ENCODE data around the gene SLIT3. TPM values are rescaled to one million over a fixed set of nuclear protein-coding genes. Genes with fewer than 3 reads are reported as not detected.

SLIT3 gene
- total RNA-seq, 1 experiment from 2014 or later, result 21.9 TPM

DNA sequence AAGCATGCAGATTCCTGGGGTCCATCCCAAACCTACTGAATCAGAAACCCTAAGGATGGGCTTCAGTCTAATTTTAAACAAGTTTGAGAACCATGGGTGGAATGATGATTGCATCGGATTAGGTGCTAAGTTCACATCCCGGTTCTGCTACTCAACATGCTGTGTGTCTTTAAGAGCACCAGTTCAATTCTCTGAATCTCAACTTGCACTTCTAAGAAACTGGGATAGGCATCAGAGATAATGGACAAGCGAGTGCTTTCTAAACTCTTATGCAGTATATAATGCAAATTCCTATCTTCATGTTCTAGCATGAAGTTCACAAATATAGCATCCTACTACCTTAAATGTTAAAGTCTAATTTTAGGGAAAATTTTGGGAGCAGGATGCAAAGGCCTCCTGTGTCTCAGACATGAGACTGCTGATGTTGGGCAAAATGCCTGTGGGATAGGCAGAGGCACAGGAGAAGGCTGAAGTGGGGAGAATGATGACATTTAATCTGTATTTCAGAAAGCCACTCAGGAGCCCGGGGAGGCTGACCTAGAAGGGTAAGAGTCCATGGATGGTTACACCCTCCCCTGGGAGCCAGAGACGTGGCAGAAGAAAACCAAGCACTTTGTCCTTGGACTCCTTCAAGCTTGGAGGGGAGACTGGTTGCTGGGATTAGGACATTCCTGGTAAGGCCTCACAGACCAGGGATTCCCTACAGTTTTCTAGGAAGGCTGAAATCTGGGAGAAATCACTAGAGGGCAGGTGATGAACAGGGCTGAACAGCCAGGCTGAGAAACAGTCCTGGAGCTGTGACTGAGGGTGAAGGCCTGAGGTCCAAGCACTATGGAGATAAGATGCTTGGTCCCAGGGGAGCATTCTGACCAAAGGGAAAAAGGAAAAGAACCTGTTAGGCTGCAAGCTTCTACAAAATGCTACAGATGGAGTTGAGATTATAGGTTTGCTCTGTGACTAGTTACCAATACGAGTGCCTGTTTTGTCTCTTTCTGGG is 409.8 kb downstream of the SLIT3 start:
- DNase-seq (ENCODE audit: low read depth), result no peak
- in situ Hi-C loops (cut with HindIII; ENCODE audit: low pct_unique_long_range_greater_than_20kb, low sequenced_read_pairs), result no loop called here

DNA sequence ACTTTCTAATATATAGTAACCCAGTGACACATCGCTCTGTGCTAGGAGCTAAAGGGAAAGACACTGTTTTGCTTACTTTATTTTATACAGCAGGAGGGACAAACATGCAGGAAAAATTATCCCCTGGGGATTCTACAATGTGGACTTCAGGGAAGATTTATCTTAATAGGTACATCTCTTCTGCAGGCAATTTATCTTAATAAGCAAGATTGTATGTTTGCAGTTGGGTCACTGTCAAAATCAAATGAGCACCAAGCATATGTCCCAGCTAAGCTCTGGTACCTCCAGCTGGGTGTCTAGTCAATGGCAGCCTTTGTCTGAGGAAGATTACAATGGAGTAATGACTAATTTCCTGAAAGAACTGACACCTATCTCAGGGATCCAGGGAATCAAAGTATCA is 411.9 kb downstream of the SLIT3 start:
- no peak for DNase-seq (ENCODE audit: low read depth)
- in situ Hi-C loops (cut with HindIII; ENCODE audit: low pct_unique_long_range_greater_than_20kb, low sequenced_read_pairs), result no loop called here

DNA sequence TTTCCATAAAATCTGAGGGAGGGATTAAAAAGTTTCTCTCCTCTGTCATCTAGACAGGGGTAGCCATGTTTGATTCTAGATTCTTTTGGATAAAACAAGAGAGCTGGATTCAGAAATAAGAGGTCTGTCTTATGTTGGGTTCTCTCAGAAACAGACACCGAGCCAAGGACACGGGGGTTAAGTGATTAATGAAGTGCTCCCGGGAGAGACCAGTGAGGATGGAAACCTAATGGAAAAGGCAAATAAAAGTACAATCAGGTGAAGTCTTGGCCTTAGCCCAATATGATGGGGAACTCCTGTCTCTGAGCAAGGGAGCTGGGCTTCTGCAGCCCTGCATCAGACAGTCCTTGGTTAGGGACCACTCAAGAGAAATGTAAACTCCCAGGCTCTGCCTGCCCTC is 413.0 kb downstream of the SLIT3 start:
- in situ Hi-C loops (cut with HindIII; ENCODE audit: low pct_unique_long_range_greater_than_20kb, low sequenced_read_pairs), result no loop called here
- DNase-seq (ENCODE audit: low read depth), result no peak

DNA sequence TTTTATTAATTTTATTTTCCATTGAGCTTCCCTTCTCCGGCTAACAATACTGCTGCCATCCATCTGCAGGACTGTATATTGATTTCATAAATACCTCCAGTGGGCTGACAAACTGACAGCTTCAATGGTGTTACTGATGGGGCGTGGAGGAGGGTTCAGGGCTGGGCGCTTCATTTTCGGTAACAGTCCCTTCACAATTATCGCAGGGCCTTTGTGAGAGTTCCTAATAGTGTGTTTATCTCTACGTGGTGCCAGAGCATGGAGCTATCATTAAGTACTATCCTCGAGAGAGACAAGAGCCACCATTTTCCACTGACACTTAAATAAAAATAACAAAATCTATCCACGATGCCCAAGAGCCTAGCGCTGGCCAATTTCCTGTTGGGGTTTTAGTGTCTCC is 414.8 kb downstream of the SLIT3 start:
- in situ Hi-C loops (cut with HindIII; ENCODE audit: low pct_unique_long_range_greater_than_20kb, low sequenced_read_pairs), result no loop called here
- no peak for DNase-seq (ENCODE audit: low read depth)

DNA sequence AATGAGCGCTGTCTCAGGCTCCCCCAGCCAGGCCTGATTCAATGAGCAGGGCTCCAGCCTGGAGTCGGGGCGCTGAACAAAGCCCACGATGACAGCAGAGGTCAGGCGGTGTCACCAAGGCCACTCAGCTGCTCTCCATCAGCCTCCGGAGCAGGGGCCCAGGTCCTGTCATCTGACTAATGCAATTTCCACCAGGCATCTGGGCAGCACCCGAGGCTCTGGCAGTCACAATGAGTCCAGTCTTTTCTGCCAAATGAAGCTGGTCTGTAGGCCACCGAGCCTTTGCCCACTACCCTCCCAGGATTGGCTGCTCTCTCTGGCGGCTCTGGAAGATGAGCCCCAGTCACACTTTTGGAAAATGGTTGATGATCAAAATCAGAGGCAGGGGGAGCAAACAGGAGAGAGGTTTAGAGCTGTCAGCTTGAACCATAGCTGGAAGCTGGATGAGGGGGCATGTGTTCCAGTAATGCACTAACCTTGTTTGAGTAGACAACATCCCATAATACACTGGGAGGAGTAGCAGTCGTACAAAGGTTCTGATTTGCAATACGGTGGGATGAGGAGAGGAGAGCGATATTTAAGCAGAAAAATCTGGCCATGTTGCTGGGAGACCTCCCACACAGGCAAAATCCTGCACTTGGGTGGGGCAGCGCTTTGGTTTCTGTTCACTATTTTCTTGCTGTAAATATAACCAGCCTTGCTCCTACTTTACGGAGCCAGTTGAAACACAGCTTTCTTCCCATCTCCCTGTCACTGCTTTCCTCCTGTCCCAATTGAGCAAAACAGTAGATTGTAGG is 415.4 kb downstream of the SLIT3 start:
- no peak for DNase-seq (ENCODE audit: low read depth)
- in situ Hi-C loops (cut with HindIII; ENCODE audit: low pct_unique_long_range_greater_than_20kb, low sequenced_read_pairs), result no loop called here

DNA sequence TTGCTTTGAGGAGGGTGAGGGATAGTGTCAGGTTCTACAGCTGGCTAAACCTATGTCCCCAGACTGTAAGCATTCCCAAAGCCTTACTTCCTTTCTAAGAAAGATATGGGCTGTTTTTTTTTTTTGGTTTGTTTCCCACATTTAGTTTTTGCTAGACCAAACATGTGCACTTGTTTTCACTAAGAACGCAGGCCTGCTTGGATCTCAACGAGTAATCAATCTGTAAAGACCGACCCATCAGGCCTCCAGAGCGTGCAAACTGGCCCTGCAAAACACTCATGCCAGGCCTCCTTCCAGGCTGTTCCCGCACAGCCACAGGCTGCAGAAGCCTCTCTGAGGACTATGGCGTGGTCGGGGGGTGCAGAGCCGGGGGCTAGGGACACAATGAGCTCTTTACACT is 416.9 kb downstream of the SLIT3 start:
- DNase-seq (ENCODE audit: low read depth), result no peak
- in situ Hi-C loops (cut with HindIII; ENCODE audit: low pct_unique_long_range_greater_than_20kb, low sequenced_read_pairs), result no loop called here

DNA sequence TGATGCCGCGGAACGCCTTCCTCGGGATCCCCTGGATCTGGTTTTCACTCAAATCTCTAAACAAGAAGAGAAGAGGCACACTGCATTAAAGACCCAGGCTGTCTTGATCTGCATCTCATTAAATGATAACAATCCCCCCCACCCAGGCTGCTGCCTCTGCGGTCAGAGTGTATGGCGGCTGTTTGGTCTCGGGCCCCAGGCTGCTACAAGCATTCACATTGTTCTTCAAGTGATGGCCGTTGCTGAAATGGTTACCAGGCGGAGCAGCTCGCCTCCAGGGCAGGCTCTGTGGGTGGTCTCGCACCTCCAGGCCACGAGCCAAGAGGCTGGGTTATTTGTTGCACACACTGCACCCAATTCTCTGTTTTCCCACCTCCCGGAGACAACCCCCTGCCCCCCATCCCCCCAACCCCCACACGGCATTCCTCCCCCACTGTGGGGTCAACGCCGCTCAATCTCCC is 417.6 kb downstream of the SLIT3 start:
- in situ Hi-C loops (cut with HindIII; ENCODE audit: low pct_unique_long_range_greater_than_20kb, low sequenced_read_pairs), result no loop called here

DNA sequence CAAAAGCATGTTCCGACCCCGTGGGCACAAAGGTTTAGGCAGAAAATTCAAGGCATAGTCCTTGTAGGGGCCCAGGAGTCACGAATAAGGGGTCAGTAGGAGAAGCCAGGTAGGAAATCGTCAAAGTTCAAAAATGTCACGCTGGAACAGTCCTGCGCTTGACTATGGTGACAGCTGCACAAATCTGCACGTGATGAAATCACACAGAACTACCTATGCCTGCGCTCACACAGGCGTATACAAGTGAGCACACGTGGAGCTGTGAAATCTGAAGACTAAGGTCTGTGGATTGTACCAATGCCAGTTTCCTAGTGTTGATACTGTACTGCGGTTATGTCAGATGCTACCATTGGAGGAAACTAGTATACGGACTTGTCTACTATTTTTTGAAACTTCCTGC is 418.7 kb downstream of the SLIT3 start:
- in situ Hi-C loops (cut with HindIII; ENCODE audit: low pct_unique_long_range_greater_than_20kb, low sequenced_read_pairs), result no loop called here
- DNase-seq (ENCODE audit: low read depth), result no peak

More for the DNA sequence above, 417.6 kb downstream of the SLIT3 start:
- DNase-seq (ENCODE audit: low read depth), result no peak

DNA sequence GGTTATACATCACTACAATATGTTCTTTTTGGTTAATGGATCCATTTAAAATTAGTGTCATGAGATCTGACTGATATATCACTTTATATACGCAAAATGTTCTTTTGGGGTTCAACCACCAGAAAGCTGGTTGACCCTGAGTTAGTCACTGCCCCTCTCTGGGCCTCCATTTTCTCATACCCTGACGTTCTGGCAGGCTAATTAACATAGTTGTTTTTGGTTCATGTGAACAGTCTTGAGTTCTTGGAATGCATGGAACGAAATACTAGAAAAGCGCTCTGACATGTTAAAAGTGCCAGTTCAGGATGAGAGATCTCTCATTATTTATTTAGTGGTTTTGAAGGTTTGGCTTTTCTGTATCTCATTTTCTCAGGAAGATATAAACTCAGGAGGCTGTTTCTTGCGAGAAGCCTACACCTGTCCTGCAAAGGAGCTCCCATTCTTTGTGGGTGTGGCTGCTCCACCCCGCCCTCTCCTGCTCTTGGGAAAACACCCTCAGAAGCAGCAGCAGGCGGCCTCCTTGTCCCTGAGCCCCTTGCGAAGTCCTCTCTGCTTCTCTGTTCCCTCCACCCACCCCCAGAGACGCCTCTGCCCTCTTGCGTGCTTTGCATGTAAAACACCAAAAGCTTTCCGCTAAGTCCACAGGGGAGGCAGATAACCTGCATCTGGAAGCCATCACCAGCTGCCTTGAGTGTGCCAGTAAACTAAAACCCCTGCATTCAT is 419.4 kb downstream of the SLIT3 start:
- peak; percentile 51 for DNase-seq (ENCODE audit: low read depth)
- in situ Hi-C loops (cut with HindIII; ENCODE audit: low pct_unique_long_range_greater_than_20kb, low sequenced_read_pairs), result no loop called here

DNA sequence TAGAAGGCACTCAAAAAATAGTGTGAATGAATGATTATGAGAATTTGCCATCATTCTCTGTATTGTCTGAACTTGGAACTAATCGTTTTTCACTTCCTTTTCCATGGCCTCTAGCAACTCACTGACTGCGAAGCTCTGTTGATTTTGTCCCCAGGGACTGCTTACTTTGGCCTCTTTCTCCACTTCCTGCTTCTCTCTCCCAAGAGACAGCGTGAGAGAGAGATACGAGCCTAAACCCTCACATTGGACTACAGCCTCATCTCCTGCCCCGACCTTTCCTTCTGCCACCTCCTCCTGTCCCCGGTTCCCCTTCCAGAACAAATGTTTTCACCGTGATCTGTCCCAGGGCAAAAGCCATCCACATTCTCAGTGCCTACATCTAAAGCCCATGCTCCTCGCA is 421.0 kb downstream of the SLIT3 start:
- in situ Hi-C loops (cut with HindIII; ENCODE audit: low pct_unique_long_range_greater_than_20kb, low sequenced_read_pairs), result no loop called here

DNA sequence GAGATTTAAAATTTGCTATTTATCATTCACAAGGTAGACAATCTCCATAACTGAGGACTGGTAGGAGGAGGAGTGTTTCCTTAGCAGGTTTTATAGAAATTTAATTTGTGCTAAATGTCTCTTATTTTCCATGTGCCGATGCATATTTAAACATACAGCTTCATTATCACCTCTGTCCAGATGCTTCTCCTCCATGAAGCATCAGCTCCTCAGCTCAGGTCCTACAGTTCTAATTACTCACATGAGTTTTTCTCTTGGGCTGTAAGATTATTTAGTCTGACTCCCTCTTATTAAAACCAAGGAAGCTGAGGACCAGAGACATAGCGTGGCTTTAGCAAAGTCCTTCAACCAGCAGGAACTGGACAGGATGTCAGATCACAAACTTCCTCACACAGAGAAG is 421.6 kb downstream of the SLIT3 start:
- DNase-seq (ENCODE audit: low read depth), result no peak
- in situ Hi-C loops (cut with HindIII; ENCODE audit: low pct_unique_long_range_greater_than_20kb, low sequenced_read_pairs), result no loop called here

More for the DNA sequence above, 421.0 kb downstream of the SLIT3 start:
- DNase-seq (ENCODE audit: low read depth), result peak; percentile 29

DNA sequence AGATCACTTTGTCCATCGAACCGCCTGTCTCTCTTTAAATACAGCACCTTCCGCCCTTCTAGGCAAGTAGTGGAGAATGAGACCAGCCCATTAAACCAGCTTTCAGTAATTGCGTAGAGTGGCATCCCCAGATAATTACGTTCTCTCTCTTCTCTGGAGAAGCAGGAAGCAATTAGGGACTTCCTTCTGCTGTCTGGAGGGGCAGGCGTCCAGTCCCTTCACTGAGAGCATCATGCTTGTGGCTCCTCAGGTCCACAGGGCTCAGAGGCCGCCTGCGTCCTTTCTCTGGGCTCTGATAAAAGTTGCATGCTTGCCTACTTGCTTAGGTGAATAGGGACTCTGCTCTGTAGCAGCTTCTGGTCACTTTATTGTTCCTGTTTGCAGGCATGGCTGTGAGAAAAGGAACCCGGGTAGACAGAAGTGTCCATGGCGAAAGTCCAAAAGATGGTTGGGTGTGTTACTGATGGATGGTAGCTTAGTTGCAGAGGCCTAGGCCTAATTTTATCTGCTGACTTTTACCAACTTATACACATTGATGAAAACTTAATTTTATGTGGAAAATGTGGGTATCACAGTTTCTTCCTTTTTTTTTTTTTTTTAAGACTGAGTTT is 422.7 kb downstream of the SLIT3 start:
- no peak for DNase-seq (ENCODE audit: low read depth)
- in situ Hi-C loops (cut with HindIII; ENCODE audit: low pct_unique_long_range_greater_than_20kb, low sequenced_read_pairs), result no loop called here

DNA sequence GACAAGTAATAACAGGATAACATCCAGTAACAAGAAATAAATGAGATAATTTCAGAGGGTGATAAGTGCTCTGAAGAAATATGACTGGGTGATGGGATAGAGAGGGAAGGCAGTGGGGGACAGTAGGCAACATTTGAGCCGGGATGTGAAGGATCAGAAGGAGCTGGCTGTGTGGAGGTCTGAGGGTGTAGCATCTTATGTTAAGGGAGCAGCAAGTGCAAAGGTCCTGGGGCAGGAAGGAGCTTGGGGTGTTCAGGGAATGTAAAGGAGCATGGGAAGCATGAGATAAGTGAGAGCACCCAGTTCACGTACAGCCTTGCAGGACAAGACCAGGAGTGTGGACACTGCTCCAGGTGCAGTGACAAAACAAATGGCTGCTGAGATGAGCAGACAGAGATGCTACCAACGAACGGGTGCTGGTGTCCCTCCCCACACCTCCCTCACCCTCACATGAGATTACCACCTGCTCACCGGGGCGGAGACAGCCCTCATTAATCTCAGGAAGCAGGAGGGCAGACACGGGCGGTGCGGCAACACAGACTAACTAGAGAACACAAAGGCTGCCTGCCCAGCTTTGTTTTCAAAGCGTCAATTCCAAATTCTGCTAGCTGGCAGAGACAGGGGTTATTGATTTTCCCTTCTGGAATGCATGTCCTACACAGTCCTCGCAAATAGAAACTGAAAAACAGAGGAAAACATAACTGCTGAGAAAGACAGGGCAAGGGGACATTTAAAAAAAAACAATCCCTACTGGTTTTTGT is 423.6 kb downstream of the SLIT3 start:
- DNase-seq (ENCODE audit: low read depth), result no peak
- in situ Hi-C loops (cut with HindIII; ENCODE audit: low pct_unique_long_range_greater_than_20kb, low sequenced_read_pairs), result no loop called here

DNA sequence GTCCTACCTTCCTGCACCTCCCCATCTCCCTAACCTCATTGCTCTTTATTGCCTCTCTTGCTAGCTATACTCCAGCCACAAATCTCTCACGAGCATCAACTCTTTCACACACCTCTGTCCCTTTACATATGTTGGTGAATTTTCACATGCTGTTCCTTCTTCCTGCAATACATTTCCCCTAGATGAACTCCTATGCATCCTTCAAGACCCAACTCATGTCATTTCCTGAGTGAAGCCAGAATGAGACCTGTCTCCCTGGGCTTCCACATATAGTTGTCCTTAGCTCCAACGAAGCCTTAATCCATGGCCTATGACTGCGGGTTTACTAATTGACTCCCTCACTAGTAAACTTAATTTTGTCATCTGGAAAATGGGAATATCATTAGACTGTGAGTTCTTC is 424.5 kb downstream of the SLIT3 start:
- in situ Hi-C loops (cut with HindIII; ENCODE audit: low pct_unique_long_range_greater_than_20kb, low sequenced_read_pairs), result no loop called here
- DNase-seq (ENCODE audit: low read depth), result no peak

DNA sequence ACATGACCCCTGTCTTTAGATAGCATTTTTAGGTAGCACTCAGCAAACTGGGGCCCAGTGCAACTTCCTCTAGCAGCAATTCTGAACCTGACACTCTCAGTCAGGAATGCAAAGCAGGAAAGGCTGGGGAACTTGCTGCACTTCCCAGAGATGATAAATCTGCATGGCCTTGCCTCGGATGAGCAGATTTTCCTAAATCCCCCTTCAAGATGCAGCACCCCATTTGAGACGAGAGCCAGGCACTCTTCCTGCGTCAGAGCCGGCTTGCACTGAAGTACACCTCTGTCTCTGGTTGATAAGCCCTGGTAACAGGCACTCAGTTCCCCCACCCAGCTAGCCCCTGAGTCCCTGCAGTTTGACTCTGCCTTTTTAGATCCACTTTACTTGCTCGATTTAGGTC is 425.1 kb downstream of the SLIT3 start:
- no peak for DNase-seq (ENCODE audit: low read depth)
- in situ Hi-C loops (cut with HindIII; ENCODE audit: low pct_unique_long_range_greater_than_20kb, low sequenced_read_pairs), result no loop called here

DNA sequence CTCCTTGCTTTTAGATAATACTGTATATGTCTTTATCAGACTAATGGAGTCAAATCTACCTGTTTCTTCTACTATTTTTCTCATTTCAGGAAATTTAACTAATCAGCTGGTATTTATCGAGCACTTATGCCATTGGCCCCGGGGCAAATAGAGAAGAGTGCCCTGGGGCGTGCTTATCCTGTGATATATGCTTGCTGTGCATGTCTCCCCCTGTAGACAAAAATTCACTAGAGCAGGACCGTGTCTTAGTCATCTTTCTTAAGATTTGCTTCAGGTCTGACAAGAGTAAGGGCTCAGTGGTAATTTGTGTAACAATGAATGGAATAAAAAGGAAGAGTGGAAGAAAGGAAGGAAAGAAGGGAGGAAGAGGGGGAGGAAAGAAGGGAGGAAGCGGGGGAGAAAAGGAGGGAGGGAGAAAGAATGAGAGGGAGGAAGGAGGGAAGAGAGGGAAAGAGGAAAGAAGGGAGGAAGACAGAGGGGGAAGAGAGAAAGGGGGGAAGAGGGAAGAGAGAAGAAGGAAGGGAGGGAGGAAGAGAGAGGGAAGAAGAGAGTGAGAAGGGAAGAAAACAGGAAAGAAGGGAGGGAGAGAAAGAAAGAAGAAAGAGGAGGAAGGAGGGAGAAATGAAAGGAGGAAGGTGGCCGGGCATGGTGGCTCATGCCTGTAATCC is 426.1 kb downstream of the SLIT3 start:
- DNase-seq (ENCODE audit: low read depth), result peak; percentile 38
- in situ Hi-C loops (cut with HindIII; ENCODE audit: low pct_unique_long_range_greater_than_20kb, low sequenced_read_pairs), result no loop called here

DNA sequence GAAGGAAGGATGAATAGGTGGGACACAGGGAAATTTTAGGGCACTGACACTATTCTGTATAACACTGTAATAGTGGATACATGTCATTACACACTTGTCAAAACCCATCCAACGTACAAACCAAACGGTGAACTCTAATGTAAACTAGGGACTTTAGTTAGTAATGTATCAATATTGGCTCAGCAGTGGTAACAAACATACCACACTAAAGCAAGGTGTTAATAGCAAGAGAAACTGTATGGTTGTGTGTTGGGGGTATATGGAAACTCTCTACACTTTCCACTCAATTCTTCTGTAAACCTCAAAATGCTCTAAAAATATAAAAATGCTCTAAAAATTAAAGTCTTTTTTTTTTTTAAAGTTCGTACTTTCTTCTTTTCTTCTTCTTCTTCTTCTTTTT is 428.7 kb downstream of the SLIT3 start:
- in situ Hi-C loops (cut with HindIII; ENCODE audit: low pct_unique_long_range_greater_than_20kb, low sequenced_read_pairs), result no loop called here

More for the DNA sequence above, 428.7 kb downstream of the SLIT3 start:
- DNase-seq (ENCODE audit: low read depth), result no peak
